NCI-H187 treated with DMSO at 0.1 percent for 48 hours (cell line): ENCODE results near the gene TEP1.
"Not testable (repeated sequence)": the region's sequence is repeated elsewhere in the genome, so short reads cannot be mapped to it uniquely, and the experiment has no call there.

Experiments used
- DNase-seq: peaks from one replicate; lab custom pipeline; 2025; lab: John Stamatoyannopoulos, UW

Gene TEP1

DNA sequence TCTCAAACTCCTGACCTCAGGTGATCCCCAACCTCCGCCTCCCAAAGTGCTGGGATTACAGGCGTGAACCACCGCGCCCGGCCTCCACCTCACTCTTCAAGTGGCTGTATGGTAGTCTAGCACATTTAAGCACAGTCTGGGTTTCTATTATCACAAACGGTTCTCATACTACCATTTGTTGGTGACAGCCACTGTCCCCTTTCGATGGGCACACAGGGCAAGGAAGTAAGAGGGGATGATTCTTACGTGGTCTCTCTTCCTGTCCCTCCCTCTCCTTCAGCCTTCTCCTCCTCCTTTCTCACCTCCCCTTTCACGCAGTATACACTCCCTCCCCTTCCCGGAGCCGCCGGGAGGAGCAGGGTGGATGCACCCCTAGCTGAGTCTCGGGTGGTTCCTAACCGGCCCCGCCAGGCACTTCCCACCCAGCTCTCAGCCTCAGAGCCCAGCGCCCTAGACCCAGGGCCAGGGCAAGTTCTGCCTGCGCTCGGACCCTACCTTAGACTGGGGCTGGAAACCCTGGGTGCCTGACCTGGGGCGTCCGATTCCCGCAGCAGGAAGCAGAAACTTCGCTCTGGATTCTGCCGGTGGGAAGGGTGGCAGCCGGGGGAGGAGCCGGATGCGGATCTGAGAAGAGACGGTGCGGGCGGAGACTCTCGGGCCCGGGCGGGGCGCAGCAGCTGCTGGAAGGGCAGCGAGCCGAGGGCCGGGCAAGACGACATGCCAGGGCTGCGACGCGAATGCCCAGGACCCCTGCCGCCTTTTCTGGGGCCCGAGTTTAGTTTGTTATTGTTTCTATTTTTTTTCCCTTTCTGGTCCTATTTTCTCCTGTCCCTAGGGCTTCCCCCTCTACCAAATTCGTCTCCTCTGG, at the start of gene TEP1:
Gene TEP1, minus strand, starts transcription at position 626 of the 868 bp plus-strand sequence. CDS start 5,062 bp downstream, outside the sequence.
- peak; percentile 53 for DNase-seq

DNA sequence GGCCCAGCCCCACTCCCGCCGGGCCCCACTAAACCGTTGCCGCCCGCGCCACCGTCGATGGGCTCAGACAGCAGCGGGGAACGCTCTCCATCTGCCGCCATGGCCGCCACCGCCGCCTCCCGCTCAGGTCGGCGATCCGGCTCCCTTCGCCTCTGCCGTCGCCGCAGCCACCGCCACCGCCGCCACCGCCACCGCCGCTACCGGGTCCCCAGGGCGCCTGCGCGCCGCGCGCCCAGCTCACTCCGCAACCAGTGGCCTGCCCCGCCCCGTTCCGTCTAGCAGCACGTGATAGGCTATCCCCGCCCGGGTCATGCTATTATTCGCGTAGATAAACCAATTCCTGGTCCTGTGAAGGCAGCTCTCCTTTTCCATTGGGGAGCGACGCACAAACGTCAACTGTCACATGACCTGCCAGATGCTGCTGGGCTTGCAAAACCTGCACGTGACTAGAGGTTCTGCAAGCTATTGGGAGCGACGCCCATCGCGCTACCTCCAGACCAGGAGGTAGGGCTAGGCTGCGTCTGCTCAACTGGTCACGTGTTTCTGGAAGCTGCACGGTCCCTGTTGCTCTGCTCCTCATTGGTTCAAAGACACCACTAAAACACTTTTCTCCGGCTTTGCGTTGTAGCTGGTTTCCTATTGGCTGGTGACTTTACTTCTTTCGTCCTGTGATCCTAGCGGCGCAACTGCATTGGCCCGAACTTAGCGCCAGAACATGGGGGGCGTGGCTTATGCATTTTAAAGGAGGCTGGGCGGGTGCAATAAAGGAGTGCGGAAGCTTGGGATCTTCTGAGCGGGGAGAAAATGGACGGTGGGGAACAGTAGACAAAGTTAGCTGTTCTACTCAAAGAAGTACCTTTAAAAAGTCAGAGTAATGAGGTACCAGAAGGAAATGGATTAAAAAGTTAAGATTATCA, 48.2 kb upstream of the TEP1 start, which contains the start of gene PIP4P1:
Gene PIP4P1, minus strand, starts transcription at position 210 of the 917 bp plus-strand sequence. Its CDS starts 109 bp downstream, at position 101.
- DNase-seq: peak; percentile 100

DNA sequence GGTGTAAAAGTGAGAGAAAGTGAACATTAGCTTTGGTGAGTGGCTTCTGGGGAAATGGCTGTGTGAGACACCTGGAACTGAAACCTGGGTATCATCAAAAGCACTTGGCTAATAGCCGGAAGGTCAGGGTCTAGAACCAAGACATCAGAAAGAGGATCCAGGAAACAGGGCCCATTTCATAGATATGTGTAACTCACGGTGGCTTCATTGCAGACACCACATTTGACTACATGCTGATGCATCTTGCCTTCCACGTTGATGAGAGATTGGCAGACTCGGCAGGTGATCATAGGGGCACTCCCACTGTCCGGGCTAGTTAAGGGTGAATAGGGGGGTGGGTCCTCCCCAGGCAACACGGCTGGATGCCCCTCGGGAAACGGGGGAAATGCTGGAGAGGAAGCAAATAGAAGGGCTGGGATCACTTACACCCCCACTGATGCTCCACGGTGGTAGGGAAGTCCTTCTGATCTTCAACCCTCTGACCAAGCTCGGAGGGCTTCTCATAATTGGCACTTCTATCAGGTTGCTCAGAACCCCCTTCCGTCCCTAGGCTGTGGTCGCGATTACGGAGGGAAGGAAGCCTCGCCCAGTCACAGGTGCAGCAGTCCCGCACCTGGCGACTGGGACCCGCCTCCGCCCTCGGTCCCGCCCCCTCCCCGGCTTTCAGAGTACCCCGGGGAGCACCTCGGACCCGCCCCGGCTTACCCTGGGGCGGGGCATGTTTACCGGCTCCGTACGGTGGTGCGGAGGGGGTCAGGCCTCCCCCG, 47.3 kb upstream of the TEP1 start:
- DNase-seq: no peak

DNA sequence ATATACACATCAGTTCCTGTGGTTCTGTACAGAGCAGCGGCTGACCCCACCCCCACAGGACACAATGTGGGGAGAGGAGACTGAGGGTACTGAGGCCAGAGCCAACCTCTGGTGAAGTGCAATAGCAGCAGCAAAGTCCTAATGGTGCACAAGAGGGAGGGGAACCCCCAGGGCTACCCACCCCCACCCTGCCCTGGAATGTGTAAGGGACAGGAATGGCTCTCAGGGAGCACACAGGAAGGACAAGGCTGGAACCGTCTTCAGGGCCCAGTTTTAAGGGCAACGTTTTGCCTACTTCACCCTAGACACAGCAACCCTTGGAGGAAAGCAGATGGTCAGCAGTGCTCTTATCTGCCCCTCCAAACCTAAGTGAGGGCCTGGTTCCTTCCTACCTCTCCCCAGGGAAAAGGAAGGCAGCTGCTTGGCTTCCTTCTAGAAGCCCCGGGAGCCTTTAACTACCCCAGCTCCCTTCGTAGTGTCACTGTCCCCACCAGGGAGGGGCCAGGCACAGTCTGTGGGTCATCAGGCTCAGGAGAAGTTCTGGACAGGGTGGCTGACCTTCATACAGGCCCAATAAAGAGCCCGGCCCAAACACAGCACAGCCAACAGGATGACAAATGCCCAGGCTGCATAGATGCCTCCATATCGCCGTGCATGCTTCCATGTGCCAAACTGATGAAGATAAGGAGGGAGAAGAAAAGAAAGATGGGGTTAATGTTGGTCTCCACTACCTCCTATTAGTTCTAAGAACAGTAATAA, 44.9 kb upstream of the TEP1 start:
- no peak for DNase-seq

DNA sequence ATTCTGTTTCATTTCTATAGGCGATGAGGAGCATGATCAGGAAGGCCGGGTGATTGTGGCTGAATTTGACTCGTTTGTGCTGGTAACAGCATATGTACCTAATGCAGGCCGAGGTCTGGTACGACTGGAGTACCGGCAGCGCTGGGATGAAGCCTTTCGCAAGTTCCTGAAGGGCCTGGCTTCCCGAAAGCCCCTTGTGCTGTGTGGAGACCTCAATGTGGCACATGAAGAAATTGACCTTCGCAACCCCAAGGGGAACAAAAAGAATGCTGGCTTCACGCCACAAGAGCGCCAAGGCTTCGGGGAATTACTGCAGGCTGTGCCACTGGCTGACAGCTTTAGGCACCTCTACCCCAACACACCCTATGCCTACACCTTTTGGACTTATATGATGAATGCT, 43.7 kb upstream of the TEP1 start:
- no peak for DNase-seq

DNA sequence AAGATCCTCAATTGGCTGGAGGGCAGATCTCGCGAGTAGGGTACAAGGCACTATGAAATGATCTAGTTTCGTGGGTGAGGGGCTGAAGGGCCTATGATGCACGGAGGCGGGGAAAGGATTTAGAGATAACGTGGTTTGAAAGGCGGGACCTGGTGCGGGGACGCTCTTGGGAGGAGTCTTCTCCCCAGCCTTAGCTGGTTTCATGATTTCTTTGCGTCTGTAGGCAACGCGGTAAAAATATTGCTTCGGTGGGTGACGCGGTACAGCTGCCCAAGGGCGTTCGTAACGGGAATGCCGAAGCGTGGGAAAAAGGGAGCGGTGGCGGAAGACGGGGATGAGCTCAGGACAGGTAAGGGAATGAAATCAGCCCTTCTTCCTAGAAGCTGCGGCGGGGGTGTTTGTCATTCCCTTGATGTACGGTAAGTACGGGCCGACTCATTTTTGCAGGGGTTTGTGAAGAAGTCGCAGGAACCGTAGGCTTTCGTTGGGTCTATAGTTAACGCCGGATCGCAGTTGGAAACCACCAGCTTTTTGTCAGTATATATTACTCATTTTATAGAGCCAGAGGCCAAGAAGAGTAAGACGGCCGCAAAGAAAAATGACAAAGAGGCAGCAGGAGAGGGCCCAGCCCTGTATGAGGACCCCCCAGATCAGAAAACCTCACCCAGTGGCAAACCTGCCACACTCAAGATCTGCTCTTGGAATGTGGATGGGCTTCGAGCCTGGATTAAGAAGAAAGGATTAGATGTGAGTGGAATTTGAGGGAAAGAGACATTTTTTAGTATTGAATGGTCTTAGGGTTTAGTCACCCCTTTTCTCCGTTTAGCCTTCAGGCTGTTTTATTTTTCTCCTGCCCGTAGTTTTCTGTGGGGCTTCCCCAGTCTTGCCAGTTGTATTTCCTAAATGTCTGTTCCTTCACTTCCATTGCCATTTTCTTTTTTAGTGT, 42.3 kb upstream of the TEP1 start:
- DNase-seq: no peak

DNA sequence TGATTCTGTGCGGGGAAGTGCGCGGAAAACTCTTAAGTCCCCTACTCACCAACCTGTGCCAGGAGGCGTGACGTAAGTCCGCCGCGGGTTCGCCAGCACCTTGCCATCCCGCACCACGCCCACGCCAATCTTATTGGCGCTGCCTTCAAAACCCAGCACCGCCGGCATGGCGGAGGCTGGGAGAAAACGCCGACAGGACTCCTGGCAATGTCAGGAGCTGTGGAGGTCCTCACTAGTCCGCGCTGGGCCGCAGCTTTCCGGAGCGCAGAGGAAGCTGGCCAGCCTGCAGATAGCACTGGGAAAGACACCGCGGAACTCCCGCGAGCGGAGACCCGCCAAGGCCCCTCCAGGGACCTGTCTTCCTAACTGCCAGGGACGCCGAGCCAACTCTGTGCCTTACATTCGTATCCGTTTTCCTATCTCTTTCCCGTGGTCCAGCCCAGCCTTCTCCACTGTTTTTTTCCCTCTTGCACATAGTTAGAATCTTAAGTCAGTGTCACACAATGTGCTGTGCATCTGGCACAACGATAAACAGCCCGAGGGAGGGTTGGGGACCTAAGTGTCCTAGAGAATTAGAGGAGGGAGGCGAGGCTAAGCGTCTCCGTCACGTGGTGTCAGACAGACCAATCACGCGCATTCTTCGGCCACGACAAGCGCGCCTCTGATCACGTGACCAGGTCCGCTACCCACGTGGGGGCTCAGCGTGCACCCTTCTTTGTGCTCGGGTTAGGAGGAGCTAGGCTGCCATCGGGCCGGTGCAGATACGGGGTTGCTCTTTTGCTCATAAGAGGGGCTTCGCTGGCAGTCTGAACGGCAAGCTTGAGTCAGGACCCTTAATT, 41.4 kb upstream of the TEP1 start, which contains the start of the genes APEX1 and OSGEP:
Gene APEX1, plus strand, starts transcription at position 711 of the 839 bp plus-strand sequence. CDS start 420 bp downstream, outside the sequence.
Gene OSGEP, minus strand, starts transcription at position 297 of the 839 bp plus-strand sequence. Its CDS starts 129 bp downstream, at position 168.
- peak; percentile 96 for DNase-seq

DNA sequence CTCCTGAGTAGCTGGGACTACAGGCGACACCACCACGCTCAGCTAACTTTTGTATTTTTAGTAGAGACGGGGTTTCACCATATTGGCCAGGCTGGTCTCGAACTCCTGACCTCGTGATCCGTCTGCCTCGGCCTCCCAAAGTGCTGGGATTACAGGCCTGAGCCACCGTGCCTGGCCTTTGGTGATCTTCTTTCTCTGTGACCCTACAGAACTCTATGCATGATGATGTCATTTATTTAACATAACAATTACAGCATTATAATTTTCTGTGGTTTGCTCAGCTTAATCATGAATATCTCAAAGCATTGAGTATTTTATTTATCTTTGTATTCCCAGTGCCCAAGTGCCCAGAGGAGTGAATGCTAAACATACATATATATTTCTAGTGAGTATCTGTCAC, 39.5 kb upstream of the TEP1 start:
- DNase-seq: not testable (repeated sequence)

DNA sequence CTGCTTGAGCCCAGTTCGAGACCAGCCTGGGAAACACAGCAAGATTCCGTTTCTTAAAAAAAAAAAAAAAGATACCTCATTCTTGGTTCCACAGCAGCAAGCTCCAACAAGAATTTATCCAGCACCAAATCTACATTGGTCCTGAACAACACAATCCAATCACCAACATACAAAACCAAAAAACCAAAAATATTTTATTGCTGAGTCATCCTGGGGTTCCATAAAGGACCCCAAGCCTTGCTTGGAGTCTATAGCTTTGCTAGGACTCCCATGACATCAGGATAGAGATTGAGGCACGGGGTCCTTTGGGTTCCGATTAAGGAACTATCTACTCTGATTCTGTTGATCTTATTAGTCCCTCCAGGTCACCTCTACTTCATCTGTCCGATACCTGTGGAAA, 33.6 kb upstream of the TEP1 start:
- no peak for DNase-seq

DNA sequence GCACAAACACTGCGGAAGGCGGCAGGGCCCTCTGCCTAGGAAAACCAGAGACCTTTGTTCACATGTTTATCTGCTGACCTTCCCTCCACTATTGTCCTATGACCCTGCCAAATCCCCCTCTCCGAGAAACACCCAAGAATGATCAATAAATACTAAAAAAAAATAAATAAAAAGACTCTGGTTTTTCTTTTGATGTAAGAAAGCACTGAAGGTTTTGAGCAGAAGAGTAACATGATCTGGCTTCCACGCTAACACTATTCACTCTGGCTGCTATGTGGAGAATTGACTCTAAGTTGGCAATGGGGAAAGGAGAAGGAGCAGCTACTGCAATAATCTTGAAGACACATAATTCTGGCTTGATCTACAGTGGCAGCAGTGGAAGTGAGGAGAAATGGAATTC, 30.3 kb upstream of the TEP1 start:
- not testable (repeated sequence) for DNase-seq

DNA sequence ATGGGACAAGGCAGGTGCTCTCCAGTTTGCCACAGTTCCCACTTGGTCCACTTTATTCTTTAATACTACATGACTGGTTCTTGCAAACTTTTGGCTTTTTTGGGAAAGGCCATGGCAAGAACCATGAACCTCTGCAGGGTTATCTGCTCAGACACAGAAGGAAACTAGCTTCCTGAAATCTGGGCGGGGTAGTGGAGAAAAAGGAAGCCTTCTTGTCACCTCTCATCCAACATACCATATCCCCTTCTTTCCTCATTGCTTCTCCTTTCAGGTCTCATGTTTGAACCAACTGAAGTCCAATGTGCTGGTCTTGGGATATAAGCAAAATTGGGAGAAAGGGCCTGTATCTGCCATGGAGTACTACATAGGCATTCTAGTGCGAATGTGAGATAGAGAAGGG, 28.2 kb upstream of the TEP1 start:
- DNase-seq: no peak

DNA sequence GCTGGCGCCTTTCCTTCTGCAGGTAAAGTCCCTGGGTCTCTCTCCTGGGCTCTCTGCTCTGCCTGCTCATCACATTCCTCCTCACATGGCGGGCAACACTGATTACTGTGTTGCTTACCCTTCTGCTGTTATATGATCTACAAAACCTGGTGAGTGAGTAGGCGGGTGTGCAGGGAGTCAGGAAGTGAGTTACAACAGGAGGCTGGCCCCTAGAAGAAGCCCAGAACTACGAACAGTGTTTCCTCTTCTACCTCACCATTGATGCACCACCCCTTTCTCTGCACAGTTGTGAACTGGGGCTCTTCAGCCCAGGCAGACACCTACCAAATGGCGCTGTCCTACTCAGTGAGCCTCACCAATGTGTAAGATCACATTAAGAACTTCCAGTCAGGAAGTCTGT, 27.6 kb upstream of the TEP1 start:
- DNase-seq: no peak

DNA sequence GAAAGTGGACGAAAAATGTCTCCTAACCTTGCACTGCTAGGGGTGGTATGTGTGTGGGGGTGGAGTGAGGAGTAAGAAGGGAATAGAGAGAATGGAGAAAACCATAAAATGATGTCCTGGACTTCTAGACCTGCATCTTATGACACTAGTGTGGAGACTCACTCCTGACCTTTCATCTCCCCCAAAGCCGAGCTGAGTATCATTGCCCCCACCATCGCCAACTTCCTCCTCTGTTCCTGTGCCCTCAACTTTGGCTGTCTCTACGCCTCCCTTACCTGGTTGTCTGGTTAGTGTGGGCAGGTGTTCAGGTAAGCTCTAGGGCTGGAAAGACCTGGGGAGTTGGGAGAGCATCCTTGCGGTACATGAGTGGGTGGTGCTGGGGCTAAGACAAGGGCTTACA, 27.2 kb upstream of the TEP1 start:
- DNase-seq: no peak

DNA sequence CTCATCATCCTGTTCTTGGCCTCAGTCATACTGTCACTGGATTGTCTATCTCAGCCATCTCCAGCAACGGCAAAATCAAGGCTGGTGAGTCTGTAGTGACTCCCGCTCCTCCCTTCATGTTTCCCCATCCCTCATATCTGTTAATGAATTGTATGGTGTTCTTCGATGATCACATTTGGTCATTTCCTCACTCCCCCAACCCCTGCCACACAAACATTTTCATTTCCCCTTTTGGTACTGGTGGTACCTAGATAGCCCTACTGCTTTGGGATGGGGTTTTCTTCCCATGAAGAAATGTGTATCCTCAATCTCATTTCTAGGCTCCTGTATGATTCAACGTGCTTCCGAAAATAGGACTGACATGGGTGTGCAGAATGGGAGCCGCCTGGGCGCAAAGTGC, 25.4 kb upstream of the TEP1 start:
- DNase-seq: no peak

DNA sequence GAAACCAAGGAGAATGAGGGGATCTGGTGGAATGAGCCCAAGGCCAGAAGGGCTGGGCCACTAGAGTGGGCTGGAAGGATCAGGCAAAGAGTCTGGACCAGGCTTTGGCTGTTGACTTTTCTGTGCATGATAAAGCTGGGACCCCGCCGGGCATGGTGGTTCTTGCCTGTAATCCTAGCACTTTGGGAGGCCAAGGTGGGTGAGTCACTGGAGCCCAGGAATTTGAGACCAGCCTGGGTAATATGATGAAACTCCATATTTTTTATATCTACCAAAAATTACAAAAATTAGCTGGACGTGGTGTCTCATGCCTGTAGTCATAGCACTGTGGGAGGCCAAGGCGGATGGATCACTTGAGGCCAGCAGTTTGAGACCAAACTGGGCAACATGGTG, 23.1 kb upstream of the TEP1 start:
- DNase-seq: no peak

DNA sequence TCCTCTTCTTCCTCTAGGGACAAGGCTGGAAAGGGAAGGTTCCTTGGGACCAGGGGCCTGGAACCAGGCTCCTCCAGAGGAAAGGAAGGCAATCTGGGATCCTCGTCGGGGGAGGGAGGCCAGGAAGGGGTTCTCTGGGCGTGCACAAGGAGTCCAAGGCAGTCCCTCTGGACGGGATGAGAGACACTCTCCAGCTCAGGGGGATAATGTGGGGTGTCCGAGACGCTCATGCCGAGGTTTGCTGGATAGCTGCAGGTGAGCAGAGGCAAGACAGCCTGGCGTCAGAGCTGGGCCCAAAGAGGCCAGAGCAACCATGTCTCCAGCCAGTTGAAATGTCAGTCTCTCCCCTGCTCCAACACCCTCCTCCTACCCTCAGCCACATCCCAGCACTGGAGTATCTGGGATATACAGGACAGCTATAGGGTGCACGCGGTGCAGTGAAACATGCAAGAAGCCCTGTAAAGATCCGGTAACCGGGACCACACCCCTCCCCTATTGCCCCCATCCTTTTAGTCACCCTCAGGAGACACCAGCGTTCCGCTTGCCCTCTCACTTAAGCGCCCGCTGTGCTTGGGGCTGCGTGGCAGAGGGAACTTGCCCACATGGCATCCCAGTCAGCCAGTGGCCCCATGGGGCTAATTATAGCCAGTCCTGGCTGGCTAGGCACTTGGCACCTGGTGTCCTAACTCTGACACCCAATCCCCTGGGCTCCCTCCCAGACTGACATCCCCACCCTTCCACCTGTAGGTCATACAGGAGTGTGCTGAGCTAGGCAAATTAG, 22.5 kb upstream of the TEP1 start, which contains the start of gene KLHL33:
Gene KLHL33, minus strand, starts transcription at position 585 of the 781 bp plus-strand sequence. Its CDS starts 355 bp downstream, at position 230.
- DNase-seq: no peak

DNA sequence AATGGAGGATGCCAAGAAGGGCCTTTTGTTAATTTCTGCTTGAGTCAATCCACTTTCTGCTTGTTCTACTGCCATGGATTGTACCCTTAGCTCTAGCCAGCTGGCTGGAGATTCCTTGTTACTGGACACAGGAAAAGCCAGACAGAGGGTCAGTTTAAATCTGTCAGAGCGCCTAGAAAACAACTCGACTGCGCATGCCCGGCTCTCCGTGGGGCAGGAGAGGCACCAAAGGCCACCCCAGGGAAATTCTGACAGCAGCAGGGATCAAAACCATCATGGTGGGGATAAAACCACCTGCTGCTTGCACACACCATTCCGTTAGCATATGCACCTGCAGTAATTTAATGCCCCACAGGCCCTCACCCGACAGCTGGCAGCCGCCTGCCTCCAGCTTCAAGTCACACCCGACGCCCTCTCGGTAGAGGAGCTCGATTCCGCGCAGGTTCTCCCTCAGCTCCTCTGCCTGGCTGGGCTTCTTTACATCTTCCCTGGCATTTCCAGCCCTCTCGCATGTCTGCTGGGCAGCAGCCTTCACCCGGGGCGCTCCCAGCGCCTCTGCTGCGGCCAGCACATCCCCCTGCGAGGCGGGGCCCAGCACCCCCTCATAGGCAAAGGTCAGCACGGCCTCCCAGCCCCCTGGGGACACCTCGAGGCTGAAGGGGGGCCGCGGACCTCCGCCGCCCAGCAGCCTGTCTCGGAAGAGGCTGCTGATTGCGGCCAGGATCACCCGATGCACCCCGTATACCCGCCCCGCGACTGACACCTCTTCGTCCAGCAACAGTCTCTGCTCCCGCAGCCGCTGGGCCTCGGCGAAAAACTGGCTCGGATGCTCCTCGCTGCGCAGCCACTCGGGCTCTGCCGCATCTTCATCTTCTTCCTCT, 21.6 kb upstream of the TEP1 start:
- DNase-seq: no peak
